ENCODE results near the gene KRT81.

- TF ChIP-seq SP1 (IDR thresholded peaks at IDR 0.05): no peak
- TF ChIP-seq TARDBP (IDR thresholded peaks at IDR 0.05): no peak
- TF ChIP-seq FOXA1 (IDR thresholded peaks at IDR 0.05): no peak
- TF ChIP-seq ELF4 (IDR thresholded peaks at IDR 0.05): no peak
- TF ChIP-seq ARNT (IDR thresholded peaks at IDR 0.05): no peak
- TF ChIP-seq LEF1 (IDR thresholded peaks at IDR 0.05; ENCODE audit: borderline replicate concordance): no peak
- no peak for TF ChIP-seq FOXK2 (IDR thresholded peaks at IDR 0.05)
- TF ChIP-seq SUZ12 (IDR thresholded peaks at IDR 0.05): no peak
- TF ChIP-seq FOXM1 (IDR thresholded peaks at IDR 0.05; ENCODE audit: borderline replicate concordance): no peak
- no peak for TF ChIP-seq NFRKB (IDR thresholded peaks at IDR 0.05)
- no peak for TF ChIP-seq ZNF384 (IDR thresholded peaks at IDR 0.05)
These were observed 20.2 kb downstream of the KRT81 start for GRCh38 chr12:52271158-52271557.

All from HEK293T (cell line).